Panc1 (cell line): ENCODE measurements around the gene PNKD.

Experiments used
- TCF7L2 ChIP-seq: IDR thresholded peaks from 2 replicates; pipeline ENCODE4 v1.6.1; 2011; ENCODE audit warnings: mild to moderate bottlenecking, low read depth, low read length, inconsistent platforms
- TF ChIP-seq, protein P1 (sequence below): fragments of 450-650 bp; IDR thresholded peaks from 2 replicates; pipeline ENCODE4 v1.5.1; 2017; ENCODE audit warnings: mild to moderate bottlenecking
- TF ChIP-seq, protein P2 (sequence below), 2 experiments: IDR thresholded peaks; 2 replicates each; pipeline ENCODE4 v1.6.1; 2011 to 2012; ENCODE audit warnings: low read depth in 2 of 2, control low read depth in 1 of 2, low read length in 1 of 2, mild to moderate bottlenecking in 1 of 2, moderate library complexity in 1 of 2; ENCODE audit not compliant: insufficient read depth in 1 of 2

DNA sequence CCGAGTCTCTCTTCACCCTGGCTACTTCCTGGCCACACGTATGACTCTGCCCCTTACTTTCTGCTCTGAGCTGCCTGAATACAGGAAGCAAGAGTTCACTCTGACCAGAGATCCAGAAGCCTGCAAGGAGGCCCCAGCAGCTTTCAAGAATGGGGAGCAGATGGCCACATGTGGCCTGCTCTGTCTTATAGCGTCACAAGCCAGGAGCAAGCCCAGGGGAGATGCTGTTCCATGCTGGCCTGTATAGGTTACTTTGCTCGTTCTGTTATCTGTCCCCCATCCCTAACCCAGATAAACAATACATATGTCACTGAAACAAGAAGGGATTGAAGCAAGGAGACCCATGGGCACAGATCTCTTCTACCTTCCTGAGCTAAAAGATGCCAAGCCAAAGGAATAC, 4.3 kb downstream of the PNKD start:
- TF ChIP-seq, protein P1, sequence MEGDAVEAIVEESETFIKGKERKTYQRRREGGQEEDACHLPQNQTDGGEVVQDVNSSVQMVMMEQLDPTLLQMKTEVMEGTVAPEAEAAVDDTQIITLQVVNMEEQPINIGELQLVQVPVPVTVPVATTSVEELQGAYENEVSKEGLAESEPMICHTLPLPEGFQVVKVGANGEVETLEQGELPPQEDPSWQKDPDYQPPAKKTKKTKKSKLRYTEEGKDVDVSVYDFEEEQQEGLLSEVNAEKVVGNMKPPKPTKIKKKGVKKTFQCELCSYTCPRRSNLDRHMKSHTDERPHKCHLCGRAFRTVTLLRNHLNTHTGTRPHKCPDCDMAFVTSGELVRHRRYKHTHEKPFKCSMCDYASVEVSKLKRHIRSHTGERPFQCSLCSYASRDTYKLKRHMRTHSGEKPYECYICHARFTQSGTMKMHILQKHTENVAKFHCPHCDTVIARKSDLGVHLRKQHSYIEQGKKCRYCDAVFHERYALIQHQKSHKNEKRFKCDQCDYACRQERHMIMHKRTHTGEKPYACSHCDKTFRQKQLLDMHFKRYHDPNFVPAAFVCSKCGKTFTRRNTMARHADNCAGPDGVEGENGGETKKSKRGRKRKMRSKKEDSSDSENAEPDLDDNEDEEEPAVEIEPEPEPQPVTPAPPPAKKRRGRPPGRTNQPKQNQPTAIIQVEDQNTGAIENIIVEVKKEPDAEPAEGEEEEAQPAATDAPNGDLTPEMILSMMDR: no peak
- TF ChIP-seq TCF7L2: no peak
- TF ChIP-seq, protein P2, sequence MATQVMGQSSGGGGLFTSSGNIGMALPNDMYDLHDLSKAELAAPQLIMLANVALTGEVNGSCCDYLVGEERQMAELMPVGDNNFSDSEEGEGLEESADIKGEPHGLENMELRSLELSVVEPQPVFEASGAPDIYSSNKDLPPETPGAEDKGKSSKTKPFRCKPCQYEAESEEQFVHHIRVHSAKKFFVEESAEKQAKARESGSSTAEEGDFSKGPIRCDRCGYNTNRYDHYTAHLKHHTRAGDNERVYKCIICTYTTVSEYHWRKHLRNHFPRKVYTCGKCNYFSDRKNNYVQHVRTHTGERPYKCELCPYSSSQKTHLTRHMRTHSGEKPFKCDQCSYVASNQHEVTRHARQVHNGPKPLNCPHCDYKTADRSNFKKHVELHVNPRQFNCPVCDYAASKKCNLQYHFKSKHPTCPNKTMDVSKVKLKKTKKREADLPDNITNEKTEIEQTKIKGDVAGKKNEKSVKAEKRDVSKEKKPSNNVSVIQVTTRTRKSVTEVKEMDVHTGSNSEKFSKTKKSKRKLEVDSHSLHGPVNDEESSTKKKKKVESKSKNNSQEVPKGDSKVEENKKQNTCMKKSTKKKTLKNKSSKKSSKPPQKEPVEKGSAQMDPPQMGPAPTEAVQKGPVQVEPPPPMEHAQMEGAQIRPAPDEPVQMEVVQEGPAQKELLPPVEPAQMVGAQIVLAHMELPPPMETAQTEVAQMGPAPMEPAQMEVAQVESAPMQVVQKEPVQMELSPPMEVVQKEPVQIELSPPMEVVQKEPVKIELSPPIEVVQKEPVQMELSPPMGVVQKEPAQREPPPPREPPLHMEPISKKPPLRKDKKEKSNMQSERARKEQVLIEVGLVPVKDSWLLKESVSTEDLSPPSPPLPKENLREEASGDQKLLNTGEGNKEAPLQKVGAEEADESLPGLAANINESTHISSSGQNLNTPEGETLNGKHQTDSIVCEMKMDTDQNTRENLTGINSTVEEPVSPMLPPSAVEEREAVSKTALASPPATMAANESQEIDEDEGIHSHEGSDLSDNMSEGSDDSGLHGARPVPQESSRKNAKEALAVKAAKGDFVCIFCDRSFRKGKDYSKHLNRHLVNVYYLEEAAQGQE (IDR thresholded peaks at IDR 0.05; ENCODE audit: insufficient read depth in 1 of 2, low read depth in 2 of 2, low read length in 1 of 2): no peak
